Measurements from ENCODE around the gene C16orf82.

Gene C16orf82

DNA sequence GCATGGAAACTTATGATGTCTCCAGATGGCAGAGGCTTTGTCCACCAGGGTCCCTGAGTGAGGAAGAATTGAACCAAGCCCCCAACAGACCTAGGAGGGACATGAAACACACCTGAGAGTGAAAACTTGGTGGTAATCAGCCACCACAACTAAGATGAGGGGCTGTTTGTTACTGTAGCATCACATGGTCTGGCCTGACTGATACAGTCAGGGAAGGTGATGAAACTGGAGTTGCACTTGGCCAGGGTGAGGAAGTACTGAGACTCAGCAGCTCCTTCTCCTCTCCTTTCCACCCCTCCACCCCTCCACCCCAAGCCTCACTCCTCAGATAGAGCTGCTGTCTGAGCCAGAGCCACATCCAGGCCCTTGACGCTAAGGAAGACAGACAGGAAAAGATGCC, 37.2 kb downstream of the C16orf82 start:
- no peak for TF ChIP-seq Cebpa-rat (IDR thresholded peaks at IDR 0.05)
- H3K4me1 ChIP-seq = peaks cover 0 to 1% (median 0%) of the 10 kb centered on the region in 10 experiments; a peak in 1 of 20 replicates
- H4K20me1 ChIP-seq = no peaks in the 10 kb centered on the region
- no peak overlapping the region for H3K4me3 ChIP-seq
- no peak overlapping the region for H3K27ac ChIP-seq
- no peak overlapping the region for H3K4me2 ChIP-seq
- H3K9me3 ChIP-seq (replicated peaks in 1 of 11) = peaks cover 0 to 12% (median 3%) of the 10 kb centered on the region in 11 experiments; a peak in 5 of 22 replicates
- H3K27me3 ChIP-seq = no peaks in the 10 kb centered on the region
- H3K9ac ChIP-seq = no peak overlapping the region
- no peaks in the 10 kb centered on the region for H3K36me3 ChIP-seq

GRCh38 chr16:27106305-27106704, 39.6 kb downstream of the C16orf82 start:
- H3K4me3 ChIP-seq = no peak overlapping the region

GRCh38 chr16:27107185-27107592, 40.5 kb downstream of the C16orf82 start:
- no peak overlapping the region for H3K4me2 ChIP-seq
- TF ChIP-seq Cebpa-rat (IDR thresholded peaks at IDR 0.05) = no peak

More at GRCh38 chr16:27106305-27106704, 39.6 kb downstream of the C16orf82 start:
- Histone ChIP-seq H3K27me3 (no peaks in the 10 kb centered on the region), H3K4me2 (no peak overlapping the region), H4K20me1 (no peaks in the 10 kb centered on the region), H3K9ac (no peak overlapping the region), H3K4me1 (peaks cover 0 to 15% (median 12%) of the 10 kb centered on the region in 10 experiments; a peak in 16 of 20 replicates), H3K27ac (no peak overlapping the region), H3K36me3 (no peaks in the 10 kb centered on the region), H3K9me3 (replicated peaks in 1 of 11) (peaks cover 0 to 12% (median 3%) of the 10 kb centered on the region in 11 experiments; a peak in 5 of 22 replicates)
- no peak for TF ChIP-seq Cebpa-rat (IDR thresholded peaks at IDR 0.05)

DNA sequence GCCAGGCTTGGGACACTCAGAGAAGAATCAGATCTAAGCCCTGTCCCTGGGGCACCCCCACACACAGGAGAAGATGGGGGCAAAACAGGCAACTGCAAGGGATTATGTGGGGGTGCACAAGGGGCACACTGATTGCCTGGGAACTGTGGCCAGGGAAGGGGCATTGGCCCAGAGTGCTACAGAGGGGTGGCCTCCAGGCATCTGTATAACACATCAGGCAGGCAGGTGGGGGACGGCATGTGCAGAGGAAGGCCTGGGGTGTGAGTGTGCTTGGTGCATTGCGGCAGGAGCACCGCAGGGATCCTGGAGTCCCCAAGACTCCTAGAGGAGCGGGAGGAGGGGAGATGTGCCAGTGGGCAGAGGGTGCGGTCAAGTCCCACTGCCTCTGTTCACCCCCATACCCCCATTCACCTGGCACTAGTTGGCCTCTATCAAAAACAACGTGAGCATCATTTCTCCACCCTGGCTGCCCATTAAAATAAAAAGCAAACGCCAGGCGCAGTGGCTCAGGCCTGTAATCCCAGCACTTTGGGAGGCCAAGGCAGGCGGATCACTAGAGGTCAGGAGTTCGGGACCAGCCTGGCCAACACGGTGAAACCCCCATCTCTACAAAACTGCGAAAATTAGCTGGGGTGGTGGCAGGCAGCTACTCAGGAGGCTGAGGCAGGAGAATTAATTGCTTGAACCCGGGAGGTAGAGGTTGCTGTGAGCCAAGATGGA, 41.5 kb downstream of the C16orf82 start:
- H3K27me3 ChIP-seq = no peaks in the 10 kb centered on the region
- peaks cover 4 to 34% (median 30%) of the 10 kb centered on the region in 10 experiments for H3K4me1 ChIP-seq
- no peak overlapping the region for H3K9ac ChIP-seq
- peaks cover 0 to 12% (median 3%) of the 10 kb centered on the region in 11 experiments; a peak in 5 of 22 replicates for H3K9me3 ChIP-seq (replicated peaks in 1 of 11)
- TF ChIP-seq Cebpa-rat (IDR thresholded peaks at IDR 0.05) = no peak
- no peak overlapping the region for H3K4me3 ChIP-seq
- H3K27ac ChIP-seq = no peak overlapping the region
- H4K20me1 ChIP-seq = no peaks in the 10 kb centered on the region
- H3K36me3 ChIP-seq = no peaks in the 10 kb centered on the region
- H3K4me2 ChIP-seq = no peak overlapping the region

More at GRCh38 chr16:27107185-27107592, 40.5 kb downstream of the C16orf82 start:
- Histone ChIP-seq H3K4me3 (no peak overlapping the region), H3K4me1 (peaks cover 0 to 23% (median 20%) of the 10 kb centered on the region in 10 experiments; a peak in 17 of 20 replicates), H3K9ac (no peak overlapping the region), H4K20me1 (no peaks in the 10 kb centered on the region), H3K36me3 (no peaks in the 10 kb centered on the region), H3K9me3 (replicated peaks in 1 of 11) (peaks cover 0 to 12% (median 3%) of the 10 kb centered on the region in 11 experiments; a peak in 5 of 22 replicates), H3K27ac (no peak overlapping the region), H3K27me3 (no peaks in the 10 kb centered on the region)

GRCh38 chr16:27108826-27109665, 42.3 kb downstream of the C16orf82 start:
- no peak for TF ChIP-seq Cebpa-rat (IDR thresholded peaks at IDR 0.05)
- Histone ChIP-seq H3K9me3 (replicated peaks in 1 of 11) (peaks cover 0 to 12% (median under 1%) of the 10 kb centered on the region in 11 experiments; a peak in 5 of 22 replicates), H4K20me1 (no peaks in the 10 kb centered on the region), H3K4me2 (peak overlapping the region; percentile 69 to 96 (median 87)), H3K27ac (peak overlapping the region in 6 of 11 experiments; percentile 54 to 82 (median 72); a peak in 8 of 22 replicates), H3K36me3 (no peaks in the 10 kb centered on the region), H3K9ac (peak overlapping the region in 10 of 11 experiments; percentile 51 to 80 (median 70); a peak in 18 of 22 replicates), H3K4me1 (peaks cover 9 to 42% (median 39%) of the 10 kb centered on the region in 10 experiments), H3K27me3 (no peaks in the 10 kb centered on the region), H3K4me3 (peak overlapping the region; percentile 49 to 68 (median 55); a peak in 19 of 20 replicates)

- Histone ChIP-seq H3K9me3 (replicated peaks in 1 of 11) (peaks cover 0 to 12% (median 0%) of the 10 kb centered on the region in 11 experiments; a peak in 4 of 22 replicates), H3K4me3 (peak overlapping the region; percentile 49 to 68 (median 55)), H3K36me3 (no peaks in the 10 kb centered on the region), H3K27me3 (no peaks in the 10 kb centered on the region), H3K4me1 (peaks cover 9 to 51% (median 45%) of the 10 kb centered on the region in 10 experiments), H4K20me1 (no peaks in the 10 kb centered on the region), H3K9ac (peak overlapping the region in 10 of 11 experiments; percentile 51 to 80 (median 70); a peak in 20 of 22 replicates), H3K27ac (peak overlapping the region in 9 of 11 experiments; percentile 20 to 82 (median 67); a peak in 17 of 22 replicates), H3K4me2 (peak overlapping the region; percentile 69 to 96 (median 87))
- no peak for TF ChIP-seq Cebpa-rat (IDR thresholded peaks at IDR 0.05)
These were observed 43.2 kb downstream of the C16orf82 start for GRCh38 chr16:27109666-27110523.

DNA sequence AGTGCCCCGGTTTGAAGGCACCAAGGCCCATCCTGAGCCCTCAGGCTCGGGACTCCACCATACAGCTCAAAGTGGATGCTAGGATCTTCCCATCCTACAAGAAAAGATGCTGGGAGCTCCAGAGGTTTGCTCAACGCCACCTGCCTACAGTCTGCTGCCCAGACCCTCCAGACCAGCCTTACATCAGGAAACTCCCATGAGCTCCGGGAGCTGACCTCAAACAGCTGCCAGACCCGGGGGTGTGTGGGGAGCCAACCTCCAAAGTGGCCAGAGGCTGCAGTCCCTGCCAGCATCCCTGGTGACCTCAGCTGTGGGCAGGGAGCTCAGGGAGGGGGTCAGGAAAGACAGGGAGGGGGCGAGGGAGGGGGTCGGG, 43.8 kb downstream of the C16orf82 start:
- H3K9me3 ChIP-seq (replicated peaks in 1 of 11) = peaks cover 0 to 7% (median 0%) of the 10 kb centered on the region in 11 experiments; a peak in 5 of 22 replicates
- no peaks in the 10 kb centered on the region for H3K27me3 ChIP-seq
- peak overlapping the region; percentile 69 to 96 (median 87) for H3K4me2 ChIP-seq
- peak overlapping the region in 9 of 11 experiments; percentile 51 to 80 (median 71); a peak in 17 of 22 replicates for H3K9ac ChIP-seq
- no peaks in the 10 kb centered on the region for H4K20me1 ChIP-seq
- peaks cover 9 to 54% (median 47%) of the 10 kb centered on the region in 10 experiments for H3K4me1 ChIP-seq
- H3K27ac ChIP-seq = peak overlapping the region in 9 of 11 experiments; percentile 20 to 82 (median 67); a peak in 17 of 22 replicates
- peak overlapping the region in 7 of 10 experiments; percentile 51 to 68 (median 56); a peak in 10 of 20 replicates for H3K4me3 ChIP-seq
- no peak for TF ChIP-seq Cebpa-rat (IDR thresholded peaks at IDR 0.05)
- no peaks in the 10 kb centered on the region for H3K36me3 ChIP-seq

- Histone ChIP-seq H3K9ac (no peak overlapping the region), H3K27ac (no peak overlapping the region), H3K4me3 (no peak overlapping the region), H3K4me1 (peaks cover 9 to 54% (median 47%) of the 10 kb centered on the region in 10 experiments), H3K4me2 (peak overlapping the region in 8 of 11 experiments; percentile 19 to 95 (median 78); a peak in 9 of 22 replicates), H4K20me1 (no peaks in the 10 kb centered on the region), H3K36me3 (no peaks in the 10 kb centered on the region), H3K9me3 (replicated peaks in 1 of 11) (peaks cover 0 to 8% (median 5%) of the 10 kb centered on the region in 11 experiments; a peak in 7 of 22 replicates), H3K27me3 (no peaks in the 10 kb centered on the region)
- no peak for TF ChIP-seq Cebpa-rat (IDR thresholded peaks at IDR 0.05)
These were observed 44.8 kb downstream of the C16orf82 start for GRCh38 chr16:27111486-27111885.
